ENCODE data around the gene RRP1.

The RRP1 gene

DNA sequence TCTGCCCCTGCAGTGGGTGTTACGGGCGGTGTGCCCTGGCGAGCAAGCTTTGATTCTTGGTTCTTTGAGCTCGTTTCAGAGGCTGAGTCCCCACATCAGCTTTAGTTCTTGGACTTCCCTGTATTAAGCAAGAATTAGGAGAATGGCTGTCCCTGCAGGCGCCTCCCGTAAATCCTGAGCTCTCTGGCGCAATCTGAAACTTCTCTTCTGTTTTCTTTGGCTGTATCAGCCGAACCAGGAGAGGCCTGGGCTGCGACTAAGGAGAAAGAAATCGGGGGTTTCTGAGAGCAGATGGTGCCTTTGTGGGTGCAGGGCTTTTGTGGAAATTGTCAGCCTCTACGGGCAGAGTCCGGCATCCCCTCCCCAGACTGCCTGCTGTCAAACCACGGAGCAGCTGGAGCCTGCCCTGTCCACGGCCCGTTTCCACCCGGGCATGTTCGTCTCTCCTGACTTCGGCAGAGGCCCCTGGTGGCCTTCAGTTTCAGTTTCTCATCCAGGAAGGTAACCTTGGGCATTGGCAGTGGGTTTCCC, 31.2 kb upstream of the RRP1 start:
- no peak for DNase-seq (ENCODE audit: low spot score)

DNA sequence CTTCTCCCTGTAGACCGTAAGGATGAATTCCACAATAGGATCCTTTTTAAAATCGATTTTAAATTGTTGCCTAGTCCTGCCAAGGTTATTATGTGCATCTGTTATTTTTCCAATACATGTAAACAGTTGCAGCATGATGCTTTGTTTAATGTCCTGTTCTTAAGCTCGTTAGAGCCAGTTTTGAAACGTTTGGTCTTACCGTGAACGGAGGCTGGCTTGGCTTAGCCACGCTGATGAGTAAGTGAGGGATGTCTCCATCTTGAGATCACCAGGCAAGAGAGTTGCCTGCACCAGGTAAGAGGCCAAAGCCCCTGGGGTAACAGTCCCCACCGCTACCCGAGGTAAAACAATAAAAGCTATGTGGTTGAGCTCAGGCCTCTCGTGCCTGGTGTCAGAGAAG, 30.6 kb upstream of the RRP1 start:
- DNase-seq (ENCODE audit: low spot score) = no peak

DNA sequence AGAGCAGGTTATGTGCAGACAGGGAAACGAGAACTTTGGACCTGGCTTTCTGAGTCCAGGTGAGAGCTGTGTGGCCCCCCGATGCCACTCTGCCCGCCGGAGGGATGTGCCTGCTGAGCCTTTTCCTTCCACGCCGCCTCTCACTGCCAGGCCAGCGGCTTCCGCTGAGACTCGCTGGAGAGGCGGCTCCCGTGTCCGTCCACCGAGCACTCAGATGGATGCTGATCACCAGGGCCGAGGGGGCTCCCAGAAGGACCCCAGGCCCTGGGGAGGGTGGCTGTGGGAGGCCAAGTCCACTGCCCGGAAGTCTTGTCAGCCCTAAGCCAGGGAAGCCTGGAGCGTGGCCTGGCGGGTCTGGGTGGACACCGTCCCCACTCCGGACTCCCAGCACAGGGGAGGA, 29.7 kb upstream of the RRP1 start:
- no peak for DNase-seq (ENCODE audit: low spot score)

DNA sequence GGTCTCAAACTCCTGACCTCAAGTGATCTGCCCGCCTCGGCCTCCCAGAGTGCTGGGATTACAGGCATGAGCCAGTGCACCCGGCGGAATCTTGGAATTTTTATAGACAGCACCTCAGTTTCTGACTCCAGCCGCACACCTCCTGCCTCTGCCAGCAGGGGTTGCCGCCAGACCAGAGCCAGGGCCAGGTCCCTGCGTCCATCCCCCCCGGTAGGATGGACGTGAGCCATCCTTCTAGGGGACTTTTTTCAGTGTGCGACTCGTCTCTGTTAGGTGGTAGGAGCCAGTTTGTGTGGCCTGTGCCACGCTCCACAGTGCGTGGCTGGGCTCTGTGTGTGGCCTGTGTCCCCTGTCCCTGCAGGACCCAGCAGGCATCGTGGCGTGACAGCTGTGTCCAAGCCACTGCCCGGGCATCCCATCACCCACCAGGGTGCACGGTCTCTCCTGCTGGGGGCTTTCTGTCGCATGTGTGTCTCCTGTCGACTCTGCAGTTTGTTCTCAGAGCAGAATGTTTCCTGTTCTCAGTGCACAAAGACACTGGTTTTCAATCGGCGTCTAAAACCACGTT, 28.9 kb upstream of the RRP1 start:
- no peak for DNase-seq (ENCODE audit: low spot score)

DNA sequence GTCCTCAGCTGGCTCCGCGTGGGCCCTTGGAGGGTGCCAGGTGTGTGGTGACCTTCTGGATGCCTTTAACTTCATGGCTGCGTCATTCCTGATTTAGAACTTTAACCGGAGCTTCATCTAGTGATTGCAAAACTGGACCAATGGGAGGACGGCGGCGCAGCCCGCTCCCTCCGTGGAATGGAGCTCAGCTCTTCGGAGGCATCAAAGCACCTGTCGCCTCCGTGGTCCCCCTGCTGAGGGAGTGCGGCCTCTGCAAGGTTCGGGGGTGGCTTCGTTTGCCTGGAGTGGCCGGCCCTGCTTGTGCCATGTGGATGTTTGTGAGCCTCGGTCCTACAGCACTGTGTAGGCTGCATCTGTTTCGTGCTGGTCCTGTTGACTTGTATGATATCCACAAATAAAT, 27.5 kb upstream of the RRP1 start:
- DNase-seq (ENCODE audit: low spot score) = no peak

DNA sequence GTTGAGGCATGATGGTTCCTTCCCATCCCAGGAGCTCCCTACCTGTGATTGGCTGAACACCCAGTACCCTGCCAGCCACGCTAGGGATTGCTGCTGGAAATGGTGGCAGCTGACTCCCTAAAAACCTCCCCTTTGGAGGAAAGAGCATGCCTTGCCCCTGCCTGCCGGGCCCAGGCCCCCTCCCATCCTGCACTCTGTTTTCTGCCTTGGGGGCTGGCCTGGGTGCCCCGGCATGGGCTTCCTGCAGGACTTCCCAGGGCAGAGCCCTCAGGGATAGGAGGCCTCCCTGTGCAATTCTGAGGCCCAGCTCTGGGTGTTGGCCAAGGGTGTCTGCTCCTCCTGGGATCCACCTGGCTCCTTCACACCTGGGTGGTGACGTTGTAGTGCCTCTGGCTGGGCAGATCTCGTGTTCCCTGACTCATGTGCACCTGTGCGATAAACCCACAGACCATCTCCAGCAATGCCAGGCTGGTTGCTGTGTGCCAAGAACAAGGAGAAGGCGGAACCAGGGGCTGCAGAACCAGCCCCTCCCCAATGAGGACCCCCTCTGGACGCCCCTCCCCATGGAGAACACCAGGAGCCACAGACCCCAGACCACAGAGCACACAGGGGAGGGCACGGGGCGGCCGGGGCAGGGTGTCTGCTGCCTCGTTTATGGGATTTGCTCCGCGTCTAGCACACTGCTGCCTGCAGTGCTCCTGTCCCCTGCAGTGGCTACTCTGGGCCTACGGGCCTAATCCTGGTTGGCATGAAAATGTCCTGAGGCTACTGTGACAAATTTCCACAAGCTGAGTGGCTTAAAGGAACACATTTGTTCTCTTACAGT, 26.9 kb upstream of the RRP1 start:
- no peak for DNase-seq (ENCODE audit: low spot score)

DNA sequence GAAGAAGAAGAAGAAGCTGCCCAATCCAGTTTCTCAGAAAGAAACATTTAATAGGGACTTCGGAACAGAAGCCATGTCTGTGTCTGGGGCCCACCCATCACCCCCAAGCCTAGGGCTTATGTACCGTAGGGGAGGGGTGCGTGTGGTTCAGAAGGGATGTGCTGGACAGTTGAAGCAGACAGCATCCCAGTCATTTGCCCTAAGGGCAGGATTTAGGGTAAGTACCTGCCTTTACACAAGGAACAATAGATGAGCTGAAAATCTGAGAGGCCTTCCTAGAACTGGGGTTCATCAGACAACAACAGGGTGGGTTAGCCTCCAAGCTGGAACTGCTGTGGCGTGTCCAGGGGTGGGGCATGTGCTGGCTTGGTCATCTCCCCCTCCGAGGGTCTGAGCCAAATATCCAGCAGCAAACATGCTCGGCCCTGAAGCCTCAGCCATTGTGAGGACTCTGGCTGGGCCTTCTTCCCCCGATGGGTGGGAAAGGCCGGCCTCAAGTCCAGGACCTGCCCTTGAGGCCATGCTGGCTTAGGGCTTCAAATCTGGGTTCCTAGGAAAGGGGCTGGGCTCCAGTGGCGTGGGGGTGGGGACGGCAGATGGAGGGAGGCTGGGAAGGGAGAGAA, 25.4 kb upstream of the RRP1 start:
- DNase-seq (ENCODE audit: low spot score) = no peak

DNA sequence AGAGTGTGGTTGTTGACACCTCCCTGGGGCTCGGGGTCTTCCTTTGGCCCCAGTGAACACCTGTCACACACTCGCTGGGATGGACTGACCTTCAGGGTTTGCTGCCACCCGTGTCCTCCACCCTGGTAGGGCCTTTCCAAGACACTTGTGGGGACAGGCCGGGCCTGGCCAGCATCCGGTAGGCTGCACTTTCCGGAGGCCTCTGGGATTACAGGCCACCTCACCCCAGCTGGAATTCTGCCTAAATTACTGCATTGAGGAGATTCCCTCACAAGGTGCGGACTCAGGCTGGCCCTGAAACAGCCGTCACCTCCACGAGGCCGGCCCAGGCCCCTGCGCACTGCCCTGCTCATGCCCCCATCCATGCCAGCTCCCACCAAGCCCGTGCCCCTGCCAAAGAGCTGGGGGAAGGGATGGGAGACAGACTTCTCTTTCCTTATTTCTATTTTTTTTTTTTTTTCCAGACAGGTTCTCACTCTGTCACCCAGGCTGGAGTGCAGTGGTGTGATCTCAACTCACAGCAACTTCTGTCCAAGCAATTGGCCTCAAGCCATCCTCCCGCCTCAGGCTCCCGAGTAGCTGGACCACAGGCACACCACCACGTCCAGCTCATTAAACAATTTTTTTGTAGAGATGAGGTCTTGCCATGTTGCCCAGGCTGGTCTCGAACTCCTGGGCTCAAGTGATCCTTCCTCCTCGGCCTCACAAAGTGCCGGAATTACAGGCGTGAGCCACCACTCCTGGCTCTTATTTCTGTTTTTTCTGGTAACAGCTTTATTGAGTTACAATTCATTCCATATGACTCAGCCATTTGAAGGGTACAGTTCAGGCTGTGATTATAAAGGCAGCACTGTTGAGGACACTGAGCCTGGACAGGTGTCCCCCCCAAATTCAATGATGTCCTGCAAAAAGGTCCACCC, 24.5 kb upstream of the RRP1 start:
- DNase-seq (ENCODE audit: low spot score) = no peak

DNA sequence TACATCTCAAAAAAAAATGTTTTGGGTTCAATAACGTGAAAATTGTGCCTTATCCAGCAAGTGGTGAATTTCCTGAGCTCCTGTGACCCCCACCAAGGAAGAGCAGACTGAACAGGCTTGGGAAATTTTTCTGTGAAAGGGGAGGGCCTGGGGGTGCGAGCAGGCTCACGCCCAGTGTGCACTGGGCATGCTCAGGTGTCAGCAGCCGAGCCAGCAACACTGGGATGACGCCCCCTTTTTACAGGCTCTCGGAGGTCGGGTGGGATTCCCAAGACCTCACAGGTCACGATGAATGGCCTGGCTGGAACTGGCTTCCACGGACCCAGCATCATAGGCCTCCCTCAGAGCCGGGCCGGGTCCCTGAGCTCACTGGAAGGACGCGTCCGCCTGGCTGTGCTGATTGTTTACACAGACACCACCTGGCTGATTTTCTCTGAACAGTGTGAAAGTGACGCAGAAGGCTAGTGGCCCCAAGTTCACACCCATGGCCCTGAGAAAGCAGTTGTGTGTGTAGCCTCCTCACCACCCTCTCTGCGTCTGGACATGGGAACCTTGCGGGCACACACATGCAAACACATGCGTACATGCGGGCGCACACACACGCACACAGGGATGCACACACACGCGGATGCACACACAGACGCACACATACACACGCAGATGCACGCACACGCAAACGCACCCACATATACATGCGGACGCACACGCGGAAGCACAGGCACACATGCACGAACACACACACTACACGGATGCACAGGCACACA, 22.5 kb upstream of the RRP1 start:
- no peak for DNase-seq (ENCODE audit: low spot score)

DNA sequence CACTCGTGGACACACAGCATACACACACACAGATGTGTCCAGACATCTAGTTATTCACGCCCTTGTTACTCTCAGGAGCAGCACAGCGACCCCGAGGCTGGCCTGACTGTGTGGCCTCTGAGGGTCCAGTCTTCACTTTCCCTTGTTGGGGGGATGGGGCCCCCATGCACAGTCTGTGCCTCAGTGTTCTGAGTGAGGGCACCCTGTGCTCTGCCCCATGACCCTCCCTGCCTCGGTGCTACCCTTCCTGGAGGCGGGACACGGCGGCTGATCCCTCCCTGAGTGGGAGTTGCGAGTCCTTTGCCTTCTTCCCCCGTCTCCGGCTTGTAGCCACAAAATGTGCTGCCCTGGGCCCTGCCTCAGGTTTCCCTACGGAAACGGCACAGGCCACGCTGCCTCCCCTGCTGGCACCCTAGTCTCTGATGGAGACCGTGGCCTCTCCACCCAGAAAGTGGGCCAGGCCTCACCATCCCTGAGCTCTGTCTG, 21.8 kb upstream of the RRP1 start:
- DNase-seq (ENCODE audit: low spot score) = no peak

DNA sequence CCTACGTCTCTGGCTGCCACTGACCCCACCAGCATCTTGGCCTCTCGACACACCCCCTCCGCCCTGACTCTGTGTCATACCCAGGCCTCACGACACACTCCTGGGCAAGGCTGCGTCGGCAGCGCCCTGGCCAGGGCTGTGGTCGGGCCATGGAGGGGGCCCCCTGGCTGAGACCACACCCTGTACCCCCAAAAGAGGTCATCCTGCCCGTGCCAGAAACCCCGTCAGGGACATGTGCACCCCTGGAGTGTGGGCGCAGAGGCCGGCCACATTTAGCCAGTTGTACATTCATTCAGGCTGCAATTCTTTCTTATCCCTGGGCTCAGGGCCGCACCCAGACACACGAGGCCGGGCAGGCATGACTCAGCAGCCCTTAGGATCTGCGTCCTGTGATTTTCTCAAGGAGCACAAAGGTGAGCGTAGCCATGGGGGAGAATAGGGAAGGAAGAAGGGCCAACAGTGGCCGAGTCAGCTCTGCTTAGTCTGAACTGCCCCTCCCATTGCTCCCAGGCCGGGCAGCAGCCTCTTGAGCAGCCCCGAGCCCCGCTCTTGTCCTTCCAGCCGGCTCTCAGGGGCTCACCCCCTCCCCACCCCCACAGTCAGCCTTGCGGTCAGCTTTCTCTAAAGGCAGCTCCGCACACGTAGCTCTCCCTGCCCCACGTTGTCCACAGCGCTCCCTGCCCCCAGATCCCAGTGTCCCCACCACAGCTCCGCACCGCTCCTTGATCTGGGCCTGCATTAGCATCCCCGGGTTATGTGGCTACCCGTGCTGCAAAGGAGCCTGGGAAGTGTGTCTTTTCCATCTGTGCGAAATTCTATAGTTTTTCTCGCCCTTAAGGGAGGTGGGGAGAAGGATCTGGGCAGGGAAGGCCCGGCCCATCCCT, 21.2 kb upstream of the RRP1 start:
- peak; percentile 92 for DNase-seq (ENCODE audit: low spot score)

DNA sequence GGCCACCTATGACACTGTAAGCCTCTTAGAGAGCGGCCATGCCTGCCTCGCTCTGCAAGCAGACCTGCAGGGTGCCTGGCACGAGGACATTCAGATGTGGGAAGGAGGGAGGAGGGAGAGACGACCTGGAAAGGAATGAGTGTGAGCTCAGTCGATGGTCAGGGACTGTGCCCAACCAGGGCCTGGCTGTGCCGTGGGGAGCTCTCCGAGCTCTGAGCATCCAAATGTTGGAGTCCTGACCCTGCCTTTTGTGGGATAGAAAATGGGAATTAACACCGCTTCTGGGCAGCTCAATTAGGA, 20.6 kb upstream of the RRP1 start:
- no peak for DNase-seq (ENCODE audit: low spot score)

DNA sequence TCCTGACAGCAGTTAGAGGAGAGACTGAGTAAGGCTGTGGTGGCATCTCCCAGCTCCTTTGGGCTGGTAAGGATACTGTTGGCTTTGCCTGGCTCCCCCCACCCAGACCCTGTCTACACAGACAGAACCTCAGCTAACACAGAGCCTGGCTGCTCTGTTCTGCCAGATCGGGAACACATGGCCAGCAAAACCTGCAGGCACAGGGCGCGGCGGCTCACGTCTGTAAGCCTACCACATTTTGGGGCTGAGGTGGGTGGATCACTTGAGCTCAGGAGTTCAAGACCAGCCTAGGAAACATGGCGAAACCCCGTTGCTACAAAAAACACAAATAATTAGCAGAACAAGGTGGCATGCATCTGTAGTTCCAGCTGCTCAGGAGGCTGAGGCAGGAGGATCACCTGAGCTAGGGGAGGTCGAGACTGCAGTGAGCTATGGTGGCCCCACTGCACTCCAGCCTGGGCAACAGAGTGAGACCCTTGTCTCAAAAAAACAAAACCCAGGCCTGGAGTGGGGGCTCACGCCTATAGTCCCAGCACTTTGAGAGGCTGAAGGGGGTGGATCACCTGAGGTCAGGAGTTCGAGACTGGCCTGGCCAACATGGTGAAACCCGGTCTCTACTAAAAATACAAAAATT, 19.9 kb upstream of the RRP1 start:
- no peak for DNase-seq (ENCODE audit: low spot score)

DNA sequence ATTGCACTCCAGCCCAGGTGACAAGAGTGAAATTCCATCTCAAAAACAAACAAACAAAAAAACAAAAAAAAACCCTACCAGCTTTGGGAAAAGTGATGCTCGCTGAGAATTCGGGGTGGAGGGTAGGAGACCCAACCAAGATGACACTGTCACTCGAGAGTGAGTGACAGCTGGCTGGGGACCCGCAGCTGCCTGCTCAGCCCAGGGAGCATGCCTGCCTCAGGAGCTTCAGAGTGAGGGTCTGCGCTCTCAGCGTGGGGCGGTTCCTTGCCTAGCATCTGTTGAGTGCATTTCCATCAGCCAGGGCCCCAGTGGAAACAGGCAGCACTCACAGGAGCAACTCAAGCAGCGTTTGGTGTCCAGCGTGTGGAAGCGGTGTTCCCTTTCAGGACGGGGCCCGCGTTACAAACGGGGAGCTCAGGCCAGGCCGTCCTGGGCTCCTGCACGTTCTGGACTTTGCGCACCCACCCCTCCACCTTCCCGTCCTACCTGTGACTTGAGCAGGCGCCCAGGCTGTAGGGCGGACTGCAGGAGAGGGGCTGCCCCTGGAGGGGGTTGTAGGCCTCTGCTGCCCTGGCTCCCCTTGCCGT, 19.2 kb upstream of the RRP1 start:
- DNase-seq (ENCODE audit: low spot score) = no peak

DNA sequence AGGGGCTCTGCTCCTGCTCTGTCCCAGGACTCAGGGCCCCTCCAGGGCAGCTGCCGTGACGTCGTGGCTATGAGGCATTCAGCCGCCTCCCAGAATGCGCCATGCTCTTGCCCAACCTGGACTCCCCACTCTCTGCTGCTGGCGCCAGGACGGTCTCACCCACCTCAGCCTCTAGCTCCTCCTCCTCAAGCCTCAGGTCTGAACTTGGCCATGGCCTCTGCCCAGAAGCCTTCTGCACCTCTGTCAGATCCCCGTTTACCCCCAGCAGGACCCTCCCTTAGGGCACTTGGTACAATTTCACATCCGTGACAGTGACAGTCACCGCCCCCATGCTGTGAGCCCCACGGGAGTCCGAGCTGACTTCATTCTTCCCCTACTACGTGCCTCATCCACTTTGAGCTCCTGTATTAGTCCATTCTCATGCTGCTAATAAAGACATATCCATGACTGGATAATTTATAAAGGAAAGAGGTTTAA, 18.1 kb upstream of the RRP1 start:
- no peak for DNase-seq (ENCODE audit: low spot score)

DNA sequence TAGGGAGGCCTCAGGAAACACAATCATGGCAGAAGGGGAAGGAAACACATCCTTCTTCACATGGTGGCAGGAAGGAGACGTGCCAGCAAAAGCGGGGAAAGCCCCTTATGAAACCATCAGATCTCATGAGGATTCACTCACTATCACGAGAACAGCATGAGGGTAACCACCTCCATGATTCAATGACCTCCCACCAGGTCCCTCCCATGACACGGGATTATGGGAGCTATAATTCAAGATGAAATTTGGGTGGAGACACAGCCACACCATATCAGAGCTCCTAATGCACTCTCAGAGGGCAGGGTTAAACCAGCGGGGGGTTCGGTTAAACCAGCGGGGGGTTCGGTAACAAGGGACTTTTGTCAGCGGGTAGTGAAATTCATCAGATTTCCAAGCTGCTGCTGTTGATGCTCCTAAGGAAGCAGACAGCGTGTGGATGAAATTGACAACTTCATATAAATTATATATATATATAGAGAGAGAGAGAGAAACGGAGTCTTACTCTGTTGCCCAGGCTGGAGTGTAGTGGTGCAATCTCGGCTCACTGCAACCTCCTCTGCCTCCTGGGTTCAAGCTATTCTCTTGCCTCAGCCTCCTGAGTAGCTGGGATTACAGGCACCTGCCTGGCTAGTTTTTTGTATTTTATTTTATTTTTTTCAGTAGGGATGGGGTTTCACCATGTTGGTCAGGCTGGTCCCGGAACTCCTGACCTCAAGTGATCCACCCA, 17.5 kb upstream of the RRP1 start:
- DNase-seq (ENCODE audit: low spot score) = no peak

DNA sequence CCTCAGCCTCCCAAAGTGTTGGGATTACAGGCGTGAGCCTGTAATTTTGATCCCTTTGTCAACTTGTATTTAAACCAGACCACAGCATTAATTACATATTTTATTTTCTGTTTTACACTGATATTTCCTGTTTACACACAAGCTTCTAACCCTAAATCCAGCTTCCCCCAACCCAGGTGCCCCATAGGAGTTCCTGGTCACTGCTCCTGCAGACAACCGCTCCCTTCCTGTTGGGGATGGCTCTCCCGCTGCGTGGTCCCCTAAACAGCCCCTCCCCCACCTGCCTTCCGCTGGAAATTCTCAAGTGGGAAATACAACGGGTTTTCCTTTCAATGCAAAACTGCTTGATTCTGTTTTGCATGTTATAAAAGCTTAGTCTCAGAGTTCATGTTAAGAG, 17.0 kb upstream of the RRP1 start:
- no peak for DNase-seq (ENCODE audit: low spot score)

DNA sequence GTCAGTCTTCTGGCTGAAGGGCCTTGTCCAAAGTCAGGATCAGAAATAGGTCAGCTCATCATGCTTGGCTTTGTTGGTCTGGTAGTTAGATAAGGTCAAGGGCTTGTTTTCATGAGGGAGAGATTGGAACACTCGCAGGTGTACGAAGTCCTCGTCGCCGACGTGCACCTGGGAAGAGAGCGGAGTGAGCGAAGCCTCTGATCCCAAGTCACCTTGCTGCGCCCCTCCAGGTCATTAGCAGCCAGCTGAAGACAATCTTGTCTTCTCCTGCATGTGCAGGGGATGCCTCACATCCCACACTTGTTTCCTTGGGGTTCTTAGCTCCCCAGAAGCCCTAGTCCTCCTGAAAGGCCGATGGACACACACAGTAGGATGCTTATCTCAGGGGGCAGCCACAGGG, 15.2 kb upstream of the RRP1 start:
- DNase-seq (ENCODE audit: low spot score) = no peak

DNA sequence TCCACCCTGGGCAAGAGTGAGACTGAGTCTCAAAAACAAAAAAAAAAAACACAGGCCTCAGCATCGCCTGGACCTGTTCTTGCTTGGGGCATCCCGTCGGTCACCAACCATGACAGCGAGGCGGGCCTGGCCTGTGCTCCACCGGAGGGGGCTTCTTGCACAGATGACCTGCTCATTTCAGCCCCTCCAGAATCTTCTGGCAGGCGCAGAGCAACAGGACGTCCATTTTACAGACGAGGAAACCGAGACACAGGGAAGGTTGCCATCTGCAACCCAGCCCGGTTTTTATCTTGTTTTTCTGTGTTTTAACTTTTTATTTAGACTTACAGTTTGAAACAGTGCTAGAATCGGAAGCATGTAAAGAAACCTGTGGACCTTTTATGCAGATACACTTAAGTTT, 14.2 kb upstream of the RRP1 start:
- DNase-seq (ENCODE audit: low spot score) = no peak
